ENCODE measurements around the gene SLF2. TPM values are rescaled to one million over a fixed set of nuclear protein-coding genes. Genes with fewer than 3 reads are reported as not detected.

Gene SLF2
- total and polyA plus RNA-seq, 2 of the 13 experiments (the other 11 are each of a cell fraction or from before 2014, with no cell fraction given) = 12.2 to 48.1 TPM

DNA sequence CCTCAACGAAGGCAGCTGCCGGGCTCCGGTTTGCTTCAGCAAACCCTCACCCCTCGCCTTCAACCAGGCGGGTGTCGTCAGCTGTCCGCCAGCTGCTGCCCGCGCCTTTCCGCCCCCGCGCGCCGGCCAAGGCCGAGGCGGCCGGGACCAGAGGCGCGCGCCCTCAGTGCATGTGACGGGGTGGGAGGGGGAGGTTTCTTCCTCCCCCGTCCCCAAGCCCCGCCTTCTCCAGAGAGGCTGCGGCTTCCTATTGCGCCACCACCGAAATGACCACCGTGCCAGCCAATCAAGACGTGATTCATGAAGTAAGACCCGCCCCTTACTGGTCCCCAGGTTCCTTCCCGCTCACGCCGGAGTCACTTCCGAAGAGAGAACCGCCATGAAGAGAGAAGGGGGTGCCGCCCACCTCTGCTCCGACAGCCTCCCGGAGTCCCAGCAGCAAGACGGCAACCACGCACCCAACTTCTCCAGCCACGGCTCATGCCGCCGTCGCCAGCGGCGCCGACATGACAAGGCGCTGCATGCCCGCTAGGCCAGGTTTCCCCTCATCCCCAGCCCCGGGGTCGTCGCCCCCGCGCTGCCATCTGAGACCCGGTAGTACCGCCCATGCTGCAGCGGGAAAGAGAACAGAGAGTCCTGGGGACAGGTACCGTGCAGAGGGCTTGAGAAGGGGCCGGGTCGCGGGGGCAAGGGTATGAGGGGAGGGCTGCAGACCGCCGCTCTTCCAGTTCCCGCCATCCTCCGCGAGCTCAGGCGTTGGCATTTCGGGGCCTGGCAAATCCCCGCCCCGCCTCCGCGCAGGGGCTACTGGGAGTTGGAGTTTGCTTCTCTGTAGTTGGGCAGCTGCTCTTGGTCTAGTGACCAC lies at the start of gene SLF2 (continued):
- TF ChIP-seq, protein P1, sequence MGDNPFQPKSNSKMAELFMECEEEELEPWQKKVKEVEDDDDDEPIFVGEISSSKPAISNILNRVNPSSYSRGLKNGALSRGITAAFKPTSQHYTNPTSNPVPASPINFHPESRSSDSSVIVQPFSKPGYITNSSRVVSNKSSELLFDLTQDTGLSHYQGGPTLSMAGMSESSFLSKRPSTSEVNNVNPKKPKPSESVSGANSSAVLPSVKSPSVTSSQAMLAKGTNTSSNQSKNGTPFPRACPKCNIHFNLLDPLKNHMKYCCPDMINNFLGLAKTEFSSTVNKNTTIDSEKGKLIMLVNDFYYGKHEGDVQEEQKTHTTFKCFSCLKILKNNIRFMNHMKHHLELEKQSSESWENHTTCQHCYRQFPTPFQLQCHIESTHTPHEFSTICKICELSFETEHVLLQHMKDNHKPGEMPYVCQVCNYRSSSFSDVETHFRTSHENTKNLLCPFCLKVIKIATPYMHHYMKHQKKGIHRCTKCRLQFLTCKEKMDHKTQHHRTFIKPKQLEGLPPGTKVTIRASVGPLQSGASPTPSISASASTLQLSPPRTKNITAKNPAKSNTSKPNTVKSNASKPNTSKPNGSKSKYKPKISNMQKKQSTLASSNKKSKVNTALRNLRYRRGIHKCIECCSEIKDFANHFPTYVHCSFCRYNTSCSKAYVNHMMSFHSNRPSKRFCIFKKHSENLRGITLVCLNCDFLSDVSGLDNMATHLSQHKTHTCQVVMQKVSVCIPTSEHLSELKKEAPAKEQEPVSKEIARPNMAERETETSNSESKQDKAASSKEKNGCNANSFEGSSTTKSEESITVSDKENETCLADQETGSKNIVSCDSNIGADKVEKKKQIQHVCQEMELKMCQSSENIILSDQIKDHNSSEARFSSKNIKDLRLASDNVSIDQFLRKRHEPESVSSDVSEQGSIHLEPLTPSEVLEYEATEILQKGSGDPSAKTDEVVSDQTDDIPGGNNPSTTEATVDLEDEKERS (CRISPR knock-in tag; IDR thresholded peaks at IDR 0.05) = no peak
- TF ChIP-seq BRCA1 (CRISPR knock-in tag; IDR thresholded peaks at IDR 0.05) (no peak; the same call in none of the 2 replicates), ZNF691 (CRISPR knock-in tag; IDR thresholded peaks at IDR 0.05; ENCODE audit: borderline replicate concordance, low read depth) (peak; percentile 80; the same call in 1 of the 2 replicates), MAF1 (CRISPR knock-in tag; IDR thresholded peaks at IDR 0.05; ENCODE audit: borderline replicate concordance) (0 out of 2 replicates have a peak, but pooled peaks have one; percentile 60), ZSCAN30 (CRISPR knock-in tag; IDR thresholded peaks at IDR 0.05) (no peak), MTA3 (CRISPR knock-in tag; IDR thresholded peaks at IDR 0.05) (no peak), CHCHD3 (CRISPR knock-in tag; IDR thresholded peaks at IDR 0.05) (no peak), MYNN (CRISPR knock-in tag; IDR thresholded peaks at IDR 0.05; ENCODE audit: low read depth) (no peak), PTBP1 (IDR thresholded peaks at IDR 0.05; ENCODE audit: low read depth, low read length, poor library complexity, severe bottlenecking) (peak; percentile 60), ZSCAN29 (CRISPR knock-in tag; conservative IDR thresholded peaks at IDR 0.05) (no peak)
- TF ChIP-seq, protein P2, sequence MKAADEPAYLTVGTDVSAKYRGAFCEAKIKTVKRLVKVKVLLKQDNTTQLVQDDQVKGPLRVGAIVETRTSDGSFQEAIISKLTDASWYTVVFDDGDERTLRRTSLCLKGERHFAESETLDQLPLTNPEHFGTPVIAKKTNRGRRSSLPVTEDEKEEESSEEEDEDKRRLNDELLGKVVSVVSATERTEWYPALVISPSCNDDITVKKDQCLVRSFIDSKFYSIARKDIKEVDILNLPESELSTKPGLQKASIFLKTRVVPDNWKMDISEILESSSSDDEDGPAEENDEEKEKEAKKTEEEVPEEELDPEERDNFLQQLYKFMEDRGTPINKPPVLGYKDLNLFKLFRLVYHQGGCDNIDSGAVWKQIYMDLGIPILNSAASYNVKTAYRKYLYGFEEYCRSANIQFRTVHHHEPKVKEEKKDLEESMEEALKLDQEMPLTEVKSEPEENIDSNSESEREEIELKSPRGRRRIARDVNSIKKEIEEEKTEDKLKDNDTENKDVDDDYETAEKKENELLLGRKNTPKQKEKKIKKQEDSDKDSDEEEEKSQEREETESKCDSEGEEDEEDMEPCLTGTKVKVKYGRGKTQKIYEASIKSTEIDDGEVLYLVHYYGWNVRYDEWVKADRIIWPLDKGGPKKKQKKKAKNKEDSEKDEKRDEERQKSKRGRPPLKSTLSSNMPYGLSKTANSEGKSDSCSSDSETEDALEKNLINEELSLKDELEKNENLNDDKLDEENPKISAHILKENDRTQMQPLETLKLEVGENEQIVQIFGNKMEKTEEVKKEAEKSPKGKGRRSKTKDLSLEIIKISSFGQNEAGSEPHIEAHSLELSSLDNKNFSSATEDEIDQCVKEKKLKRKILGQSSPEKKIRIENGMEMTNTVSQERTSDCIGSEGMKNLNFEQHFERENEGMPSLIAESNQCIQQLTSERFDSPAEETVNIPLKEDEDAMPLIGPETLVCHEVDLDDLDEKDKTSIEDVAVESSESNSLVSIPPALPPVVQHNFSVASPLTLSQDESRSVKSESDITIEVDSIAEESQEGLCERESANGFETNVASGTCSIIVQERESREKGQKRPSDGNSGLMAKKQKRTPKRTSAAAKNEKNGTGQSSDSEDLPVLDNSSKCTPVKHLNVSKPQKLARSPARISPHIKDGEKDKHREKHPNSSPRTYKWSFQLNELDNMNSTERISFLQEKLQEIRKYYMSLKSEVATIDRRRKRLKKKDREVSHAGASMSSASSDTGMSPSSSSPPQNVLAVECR (CRISPR knock-in tag; IDR thresholded peaks at IDR 0.05; ENCODE audit: borderline replicate concordance) = peak; percentile 94

Data from HepG2 (cell line).